Measurements from ENCODE around the gene SLC38A8.

The SLC38A8 gene

GRCh38 chr16:84047626-84048025, 5.0 kb upstream of the SLC38A8 start:
- DNase-seq = no peak

- DNase-seq = no peak
Measured at GRCh38 chr16:84047206-84047605, 4.6 kb upstream of the SLC38A8 start.

GRCh38 chr16:84045818-84046470, 3.3 kb upstream of the SLC38A8 start:
- DNase-seq = no peak

GRCh38 chr16:84045001-84045817, 2.6 kb upstream of the SLC38A8 start:
- no peak for DNase-seq

GRCh38 chr16:84044118-84044488, 1.5 kb upstream of the SLC38A8 start:
- DNase-seq = no peak

GRCh38 chr16:84043486-84044117, 1.0 kb upstream of the SLC38A8 start:
- DNase-seq = no peak

- DNase-seq = no peak
Measured at GRCh38 chr16:84042879-84043485, 387 bp upstream of the SLC38A8 start.

- DNase-seq = no peak
Measured at GRCh38 chr16:84041881-84042280, 714 bp downstream of the SLC38A8 start.

GRCh38 chr16:84040823-84041820, 1.5 kb downstream of the SLC38A8 start:
- DNase-seq = no peak

GRCh38 chr16:84040226-84040822, 2.3 kb downstream of the SLC38A8 start:
- no peak for DNase-seq

GRCh38 chr16:84039696-84040095, 2.9 kb downstream of the SLC38A8 start:
- DNase-seq = no peak

GRCh38 chr16:84038469-84038868, 4.1 kb downstream of the SLC38A8 start:
- DNase-seq = no peak

GRCh38 chr16:84036982-84037425, 5.6 kb downstream of the SLC38A8 start:
- no peak for DNase-seq

- no peak for DNase-seq
Measured at GRCh38 chr16:84036131-84036530, 6.5 kb downstream of the SLC38A8 start.

- no peak for DNase-seq
Measured at GRCh38 chr16:84034516-84034915, 8.1 kb downstream of the SLC38A8 start.

GRCh38 chr16:84033251-84034195, 9.1 kb downstream of the SLC38A8 start:
- DNase-seq = no peak

GRCh38 chr16:84032458-84033178, 10.0 kb downstream of the SLC38A8 start:
- no peak for DNase-seq

- DNase-seq = no peak
Measured at GRCh38 chr16:84031556-84031955, 11.0 kb downstream of the SLC38A8 start.

- DNase-seq = no peak
Measured at GRCh38 chr16:84029297-84030047, 13.1 kb downstream of the SLC38A8 start.

Measured in activated CD4-positive, alpha-beta T cell treated with anti-CD3 and anti-CD28 coated beads for 4 hours (primary cell).